Putamen (tissue), 1 donor: ENCODE measurements around the gene NBEAL2.

Experiments used
- DNase-seq: peaks from one replicate; pipeline ENCODE4 v3.0.0-alpha.2; 2016; ENCODE audit warnings: low spot score

The NBEAL2 gene

GRCh38 chr3:47042231-47042791 is 62.8 kb downstream of the NBEAL2 start:
- DNase-seq, result no peak

GRCh38 chr3:47047069-47047468 is 67.6 kb downstream of the NBEAL2 start:
- DNase-seq, result no peak

- no peak for DNase-seq
Observed at GRCh38 chr3:47047673-47048072, 68.2 kb downstream of the NBEAL2 start.

DNA sequence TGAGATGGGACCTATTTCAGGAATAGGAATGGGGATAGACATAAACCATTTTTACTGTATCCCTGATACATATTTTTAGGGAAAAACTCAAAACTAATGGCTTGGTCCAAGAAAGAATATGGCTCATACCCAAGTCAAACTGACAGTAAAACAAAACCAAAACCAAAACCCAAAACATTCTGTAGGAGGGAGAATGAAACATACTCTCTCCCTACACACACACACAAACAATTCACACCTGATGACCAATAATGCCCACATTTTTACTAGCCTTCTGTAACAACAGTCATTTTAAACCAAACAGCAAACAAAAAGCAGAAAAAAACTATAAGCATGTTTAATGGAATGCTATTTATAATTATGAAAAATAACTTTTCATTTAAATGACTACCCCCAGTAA is 74.9 kb downstream of the NBEAL2 start:
- no peak for DNase-seq

DNA sequence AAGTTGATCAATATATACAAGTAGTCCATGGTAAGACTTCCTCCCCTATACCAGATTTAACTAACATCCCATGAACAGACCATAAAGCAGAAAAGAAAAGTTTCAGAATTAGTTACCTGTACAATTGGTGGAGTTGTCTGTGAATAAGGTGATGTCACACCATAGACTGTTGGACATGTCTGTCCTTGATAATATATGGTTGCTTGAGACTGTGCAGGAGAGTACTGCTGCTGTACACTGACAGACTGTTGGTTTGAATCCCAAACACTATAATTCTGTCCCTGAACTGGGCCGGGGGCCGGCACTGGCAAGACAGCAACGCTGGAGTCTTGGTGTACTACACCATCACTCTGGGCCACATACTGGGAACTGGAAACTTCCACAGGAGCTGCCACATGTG is 77.2 kb downstream of the NBEAL2 start:
- no peak for DNase-seq

GRCh38 chr3:47057212-47057671 is 77.8 kb downstream of the NBEAL2 start:
- no peak for DNase-seq
